Measurements from ENCODE around the gene C1D.

C1D gene

DNA sequence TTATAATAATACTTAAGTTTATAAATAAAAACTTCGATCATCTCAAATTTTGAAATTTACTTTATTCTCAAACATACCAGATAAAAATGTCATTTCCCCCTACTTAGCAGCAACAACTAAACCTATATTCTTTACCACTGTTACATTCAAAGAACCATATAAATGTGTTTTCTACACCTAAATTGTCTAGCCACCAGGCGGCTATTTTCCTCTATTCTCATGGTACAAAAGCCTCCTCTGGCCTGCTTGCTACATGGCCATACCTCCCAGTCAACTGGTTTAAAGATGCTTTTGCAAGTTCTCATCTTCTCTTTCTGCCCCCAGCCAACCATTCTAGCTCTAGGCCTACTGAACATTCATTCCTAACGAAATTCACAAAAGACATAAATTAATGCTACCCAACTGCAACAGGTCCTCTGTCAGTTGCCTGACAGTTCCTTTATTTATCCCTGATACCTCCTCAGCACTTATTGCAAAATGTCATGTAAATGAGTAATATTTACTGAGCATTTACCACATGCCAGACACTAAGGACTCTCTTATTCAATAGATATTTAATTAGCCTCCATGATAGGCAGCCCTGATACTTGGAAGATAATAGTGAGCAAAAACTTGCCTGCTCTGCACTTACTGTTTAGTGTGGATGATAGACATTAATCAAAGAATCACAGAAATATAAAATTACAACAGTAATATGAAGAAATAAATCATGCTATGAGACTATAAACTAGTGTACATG is 5.0 kb downstream of the C1D start:
- DNase-seq, result no peak

DNA sequence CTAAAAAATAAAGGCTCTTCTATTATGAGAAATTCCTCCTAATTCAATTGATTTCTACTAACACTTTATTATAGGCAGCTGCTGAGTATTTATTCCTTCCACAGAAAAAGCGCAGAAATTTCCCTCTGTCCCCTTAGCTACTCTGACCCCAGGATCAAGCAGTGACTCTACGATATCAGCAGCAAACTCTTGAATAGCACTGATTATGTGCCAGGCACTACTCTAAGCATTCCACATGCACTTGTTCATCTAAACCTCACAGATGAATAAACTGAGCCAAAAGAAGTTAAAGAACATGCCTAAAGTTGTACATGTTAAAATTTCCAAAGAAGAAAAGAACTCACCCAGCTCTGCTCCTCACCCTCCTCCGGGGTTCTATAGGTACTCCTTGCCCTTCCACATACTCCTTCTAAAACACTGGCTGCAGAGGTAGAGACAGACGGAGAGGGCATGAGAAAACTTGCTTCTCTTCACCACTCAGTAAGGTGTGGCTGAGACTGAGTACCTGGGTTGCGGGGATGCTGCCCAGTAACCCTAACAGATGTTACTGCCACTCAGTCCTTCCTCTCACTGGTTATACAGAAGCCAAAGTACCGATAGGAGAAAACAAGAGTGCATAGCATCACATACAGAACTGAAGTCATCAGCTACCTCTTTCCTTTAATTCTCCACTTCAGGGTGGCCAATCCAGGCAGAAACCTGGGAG is 9.9 kb downstream of the C1D start:
- DNase-seq, result no peak

DNA sequence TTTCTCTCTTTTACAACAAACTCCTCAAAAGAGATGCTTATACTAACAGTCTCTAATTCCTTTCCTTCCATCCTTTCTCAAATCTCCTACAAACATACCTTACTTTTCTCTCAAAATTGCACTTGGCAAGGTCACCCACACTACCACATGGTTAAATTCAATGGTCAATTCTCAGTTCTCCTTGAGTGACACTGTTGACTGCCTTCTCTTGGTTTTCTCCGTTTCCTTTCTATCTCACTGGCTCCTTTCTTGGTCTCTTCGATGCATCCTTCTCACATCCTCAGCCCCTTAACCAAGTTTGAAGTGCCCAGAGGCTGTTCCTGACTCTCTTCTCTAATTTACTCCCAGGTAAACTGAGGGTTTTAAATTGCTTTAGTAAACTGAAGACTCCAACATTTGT is 12.5 kb downstream of the C1D start:
- no peak for DNase-seq

DNA sequence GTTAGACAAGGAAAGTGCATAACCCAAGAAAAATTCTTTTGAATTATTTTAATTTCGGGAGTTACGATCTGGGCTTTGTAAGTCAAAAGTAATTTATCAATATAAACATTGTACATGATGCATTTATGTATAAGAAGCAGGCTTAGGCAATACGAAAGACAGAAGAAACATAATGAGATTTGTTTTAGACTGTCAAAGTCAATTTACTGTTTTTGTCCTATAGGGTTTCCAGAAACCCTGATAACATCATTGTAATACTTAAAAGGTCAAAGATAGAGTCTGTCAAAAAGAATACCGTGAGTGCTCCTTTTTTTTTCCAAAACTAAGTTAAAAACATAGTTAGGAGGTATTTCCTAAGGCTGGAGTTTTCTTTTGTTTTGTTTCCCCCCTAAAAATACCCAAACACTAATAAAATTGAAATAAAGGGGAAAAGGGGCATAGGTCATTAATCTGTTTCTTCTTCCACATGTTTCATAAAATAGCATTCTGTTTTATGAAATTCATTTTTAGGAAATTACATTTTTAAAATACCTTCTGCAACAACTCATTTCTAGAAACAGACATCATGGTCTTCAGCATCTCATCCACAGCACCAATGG is 16.1 kb downstream of the C1D start:
- no peak for DNase-seq

DNA sequence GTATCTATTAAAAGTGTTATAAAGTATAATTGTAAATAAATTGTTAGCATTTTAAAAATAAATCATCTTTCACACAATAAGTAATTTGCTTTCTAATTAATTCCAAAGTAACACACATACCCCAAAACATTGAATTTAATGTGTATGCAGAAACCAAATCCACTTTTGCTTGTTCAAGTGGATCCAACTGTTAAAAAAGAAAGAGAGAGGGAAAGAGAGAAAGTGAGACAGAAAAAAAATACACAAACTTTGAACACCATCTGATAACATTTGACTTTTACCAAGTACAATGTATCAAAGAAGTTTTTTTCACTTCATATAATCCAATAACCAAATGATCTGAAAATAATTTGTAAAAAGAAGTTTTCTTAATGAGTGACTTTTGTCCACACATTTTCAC is 16.6 kb downstream of the C1D start:
- DNase-seq, result no peak

DNA sequence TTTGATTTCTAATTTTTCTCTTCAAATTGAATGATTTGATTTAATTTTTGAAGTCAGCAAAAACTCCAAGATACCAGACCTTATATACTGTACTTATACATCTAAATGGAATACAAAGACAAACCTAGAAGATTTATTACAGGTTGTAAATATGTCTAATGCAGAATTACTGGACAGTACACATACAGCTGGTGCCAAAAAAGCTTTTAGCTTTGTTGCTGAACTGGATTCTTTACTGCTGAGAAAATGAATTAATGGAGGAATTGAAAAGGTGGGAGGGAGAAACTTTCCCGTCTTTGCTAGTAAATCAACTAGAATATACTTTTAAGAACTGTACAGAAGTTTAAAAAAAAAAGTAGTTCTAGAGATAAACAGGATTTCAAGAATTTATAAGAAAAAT is 17.5 kb downstream of the C1D start:
- no peak for DNase-seq

DNA sequence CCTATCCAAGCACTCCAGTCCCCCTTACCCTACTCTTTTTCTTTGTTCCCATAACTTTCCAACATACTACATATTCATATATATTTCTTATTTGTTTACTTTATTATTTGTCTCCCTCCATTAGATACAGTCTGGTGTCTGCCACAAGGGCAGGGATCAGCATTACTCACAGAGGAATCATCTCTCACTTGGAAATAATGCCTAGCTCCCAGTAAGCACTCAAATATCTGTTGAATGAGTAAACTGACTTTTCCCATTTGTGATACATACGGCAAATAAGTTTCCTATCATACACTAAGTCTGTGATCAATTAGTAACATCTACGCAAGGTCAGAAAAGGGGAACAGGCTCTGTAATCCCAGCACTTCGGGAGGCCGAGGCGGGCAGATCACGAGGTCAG is 18.7 kb downstream of the C1D start:
- no peak for DNase-seq

DNA sequence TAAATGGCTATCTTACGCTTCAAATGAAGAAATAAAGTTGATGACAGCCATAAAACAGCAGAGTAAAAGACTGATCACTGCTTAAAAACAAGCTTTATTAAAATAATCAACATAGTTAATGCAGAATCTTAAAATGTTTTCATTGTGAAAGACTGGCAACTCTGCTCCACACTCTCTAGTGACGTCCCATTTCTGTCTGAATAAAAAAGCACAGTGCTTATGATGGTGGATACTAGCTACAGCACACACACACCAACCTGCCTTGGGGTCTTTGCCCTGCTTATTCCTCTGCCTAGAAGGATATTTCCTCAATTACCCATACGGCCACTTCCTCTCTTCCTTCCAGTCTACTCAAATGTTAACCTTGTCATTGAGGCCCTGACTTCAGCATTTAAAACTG is 19.1 kb downstream of the C1D start:
- no peak for DNase-seq

DNA sequence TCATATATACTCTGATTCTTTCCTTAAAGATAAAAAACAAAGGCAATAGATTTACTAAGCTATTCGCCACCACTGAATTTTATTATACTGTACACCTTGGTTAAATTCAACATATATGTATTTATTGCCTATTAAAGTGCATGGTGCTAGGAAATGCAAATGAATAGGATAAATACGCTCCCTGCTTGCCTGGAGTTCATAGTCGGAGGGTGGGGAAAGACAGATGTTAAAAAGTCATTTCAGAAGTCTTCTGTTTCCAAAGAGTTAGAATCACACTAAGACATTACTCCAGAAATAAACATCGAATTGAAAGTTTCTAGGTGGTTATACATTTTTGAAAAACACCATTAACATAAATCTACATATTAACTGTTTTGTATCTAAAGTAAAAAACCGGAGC is 19.8 kb downstream of the C1D start:
- DNase-seq, result no peak

DNA sequence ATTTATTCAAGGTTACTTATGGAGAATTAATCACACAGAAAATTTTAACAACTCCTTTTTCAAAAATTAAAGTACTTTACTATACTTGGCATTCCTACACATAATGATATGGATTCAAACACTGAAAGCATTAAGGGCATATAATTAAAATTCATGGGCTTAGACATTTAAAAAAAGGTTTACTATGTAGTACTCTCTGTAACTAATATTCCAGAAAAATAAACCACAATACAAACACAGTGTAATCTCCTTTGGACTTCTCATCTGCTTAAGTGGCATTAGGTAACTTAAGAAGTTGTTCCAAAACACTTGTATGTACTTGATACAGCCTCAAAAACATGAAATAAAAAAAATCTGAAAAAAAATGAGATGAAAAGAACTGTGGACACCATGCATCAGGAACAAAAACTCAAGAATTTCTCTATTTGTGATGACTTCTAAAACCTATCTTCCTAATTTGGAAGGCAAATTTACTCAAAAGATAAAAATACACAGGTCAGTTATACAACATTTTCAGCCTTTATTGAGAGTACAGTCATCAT is 21.0 kb downstream of the C1D start:
- no peak for DNase-seq

DNA sequence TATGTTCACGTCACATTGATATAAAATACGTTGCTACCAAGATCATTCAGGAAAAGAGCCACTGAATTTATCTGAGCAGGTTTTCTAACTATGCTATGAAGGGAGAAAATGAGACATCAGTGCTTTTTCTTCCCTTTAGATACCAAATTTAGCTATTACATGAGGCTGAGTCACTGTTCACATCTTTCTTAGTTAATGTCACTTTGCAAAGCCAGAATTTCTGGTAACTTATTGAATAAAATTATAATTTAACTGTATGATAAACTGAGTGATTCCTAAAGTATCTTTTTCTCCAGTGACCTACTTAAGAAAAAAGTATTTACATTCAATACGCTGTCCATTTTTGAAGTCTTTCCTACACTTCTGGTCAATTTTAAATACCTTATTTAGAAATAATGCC is 22.7 kb downstream of the C1D start:
- DNase-seq, result no peak

DNA sequence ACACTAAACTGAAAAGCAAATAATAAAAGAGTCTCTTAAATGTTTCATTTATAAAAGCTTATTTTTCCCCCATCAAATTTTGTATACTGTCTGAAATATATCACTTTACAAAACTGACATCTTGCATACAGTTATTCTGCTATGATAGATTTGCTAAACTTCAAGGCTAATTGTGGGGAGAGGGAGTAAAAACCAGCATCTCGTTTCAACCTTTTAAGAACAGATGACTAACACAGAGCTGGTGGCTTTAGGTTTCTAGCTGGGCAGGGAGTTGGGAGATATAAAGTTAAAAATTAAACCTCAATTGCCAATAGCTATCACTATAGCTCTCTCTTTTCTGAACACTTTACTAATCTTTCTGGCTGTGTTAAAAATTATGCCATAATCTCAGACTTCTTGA is 23.5 kb downstream of the C1D start:
- DNase-seq, result no peak

DNA sequence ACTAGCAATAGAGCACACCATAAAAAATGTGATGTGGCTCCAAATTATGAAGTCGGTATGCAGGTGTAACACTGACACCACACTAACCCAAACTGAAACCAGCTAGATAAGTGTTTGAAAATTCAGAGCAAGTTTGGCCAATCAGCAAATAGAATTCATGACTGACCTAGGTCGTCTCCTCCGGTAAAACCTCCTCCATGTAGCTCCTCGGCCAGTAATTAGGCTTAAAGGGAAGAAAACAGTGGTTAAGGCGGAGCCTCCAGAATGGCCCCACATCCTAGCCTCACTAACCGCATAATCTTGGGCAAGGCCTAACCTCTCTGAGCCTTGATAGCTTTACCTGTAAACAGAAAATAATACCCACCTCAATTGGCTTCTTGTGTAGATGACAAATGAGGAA is 30.1 kb downstream of the C1D start:
- no peak for DNase-seq

DNA sequence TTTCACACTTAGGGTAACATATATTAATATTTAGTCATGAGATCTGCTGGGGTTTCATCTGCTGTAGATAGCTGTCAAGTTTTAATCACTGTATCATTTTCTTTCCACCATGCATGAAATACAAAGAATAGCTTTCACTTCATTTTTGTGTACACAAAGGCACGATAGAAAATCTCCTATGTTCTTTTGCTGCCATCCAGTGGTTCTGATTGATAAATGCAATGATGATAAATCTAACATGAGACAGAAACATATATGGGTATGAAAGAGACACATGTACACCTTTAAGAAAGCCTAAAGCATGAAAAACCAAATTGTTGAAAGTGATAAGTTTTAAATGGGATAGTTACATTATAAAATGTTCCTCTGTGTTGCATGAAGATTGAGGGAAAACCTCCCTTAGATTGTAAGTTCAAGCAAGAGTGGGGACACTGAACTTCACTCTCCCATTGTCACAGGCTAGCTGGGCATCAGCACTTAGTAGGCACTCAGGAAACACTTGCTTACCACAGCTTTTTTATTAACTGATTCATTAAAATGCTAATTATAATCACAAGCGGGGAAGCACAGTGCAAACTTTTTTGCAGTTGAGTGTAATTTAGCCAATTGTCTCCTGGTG is 31.2 kb downstream of the C1D start:
- no peak for DNase-seq

DNA sequence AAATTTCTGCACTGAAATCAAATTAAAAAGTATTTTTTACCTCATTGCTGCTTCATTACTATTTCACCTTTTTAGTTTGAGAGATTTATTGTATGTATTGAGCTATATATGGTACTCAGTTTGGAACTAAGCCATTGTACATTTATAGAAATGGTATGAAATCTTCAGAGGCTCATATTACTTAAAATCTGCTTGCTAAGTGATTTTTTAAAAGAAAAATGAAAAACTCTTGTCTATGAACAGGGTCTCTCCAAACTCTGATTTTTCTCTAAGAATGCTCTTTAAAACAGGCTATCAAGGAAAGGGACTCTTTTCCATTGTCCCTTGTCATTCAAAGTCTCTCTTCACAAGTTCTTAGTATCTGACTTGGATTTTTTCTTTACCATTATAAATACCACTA is 31.8 kb downstream of the C1D start:
- DNase-seq, result no peak

DNA sequence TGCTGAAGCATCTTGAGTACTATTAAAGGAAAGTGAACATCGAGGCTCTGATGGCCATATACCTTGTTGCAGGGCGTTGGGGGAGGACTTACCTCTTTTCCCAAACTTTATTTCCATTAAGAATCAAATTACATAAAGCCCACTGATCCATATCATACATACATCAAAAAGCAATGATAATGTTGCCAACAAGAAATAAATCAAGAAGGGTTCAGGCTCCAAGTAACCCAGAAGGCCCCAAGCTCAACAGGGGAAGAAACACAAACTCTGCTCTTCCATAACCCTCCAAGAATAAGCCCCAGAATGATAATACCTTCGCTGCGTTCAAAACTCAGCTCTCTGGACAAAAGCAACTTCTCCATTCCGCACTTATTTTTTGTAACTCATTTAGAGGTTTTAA is 32.3 kb downstream of the C1D start:
- no peak for DNase-seq

DNA sequence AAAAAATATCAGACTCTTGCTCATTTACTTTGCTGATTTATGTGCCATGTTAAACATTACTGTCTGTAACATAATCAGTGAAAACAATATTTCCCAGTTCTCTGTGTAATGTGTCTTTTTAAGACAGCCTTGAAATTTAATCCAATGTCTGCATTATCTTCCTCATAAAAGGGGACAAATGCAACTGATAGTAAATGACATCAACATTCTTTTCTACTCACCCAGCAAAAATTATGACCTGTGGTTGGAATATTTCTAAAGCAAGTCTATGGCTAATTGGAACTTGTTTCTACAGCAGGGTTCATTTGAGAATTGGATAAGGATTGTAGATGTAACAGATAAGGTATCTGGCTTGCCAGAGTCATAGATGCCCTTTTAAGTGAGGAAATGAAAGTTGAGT is 34.8 kb downstream of the C1D start:
- DNase-seq, result no peak

DNA sequence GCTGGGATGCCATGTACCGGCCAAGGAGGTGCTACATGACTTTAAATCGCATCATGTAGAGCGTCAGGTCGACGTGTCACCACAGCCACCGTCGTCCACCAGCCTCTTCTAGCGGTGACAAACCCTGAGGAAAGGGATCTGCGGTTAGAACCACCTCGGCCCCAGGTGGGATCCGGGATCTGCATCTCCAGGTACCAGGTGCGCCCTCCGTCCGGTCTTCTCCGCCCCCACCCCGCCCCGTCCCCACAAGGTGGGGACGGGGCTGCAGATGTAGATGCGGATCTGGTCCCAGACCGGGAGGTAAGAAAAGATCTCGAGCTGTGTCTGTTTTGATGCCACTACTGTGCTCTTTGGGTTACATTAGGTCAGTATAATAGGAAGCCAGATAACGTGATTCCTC is 38.4 kb downstream of the C1D start:
- no peak for DNase-seq

DNA sequence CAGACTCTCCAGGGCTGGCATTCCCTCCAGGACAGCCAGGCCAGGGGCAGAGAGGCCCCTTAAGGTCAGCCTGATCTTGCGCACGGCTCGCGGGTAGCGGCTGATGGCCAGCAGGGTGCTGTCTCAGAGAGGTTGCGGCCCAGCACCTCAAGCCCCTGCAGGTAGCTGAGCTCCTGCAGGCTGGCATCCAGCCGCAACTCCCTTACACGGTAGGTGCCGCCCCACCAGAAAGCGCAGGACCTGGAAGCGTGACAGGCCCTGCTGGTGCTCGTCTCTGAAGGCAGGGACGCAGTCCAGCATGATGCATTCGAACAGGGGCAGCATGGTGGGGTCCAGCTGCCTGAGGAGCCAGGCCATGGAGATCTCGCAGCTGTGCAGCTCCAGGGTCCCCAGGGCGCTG is 38.9 kb downstream of the C1D start:
- DNase-seq, result no peak

DNA sequence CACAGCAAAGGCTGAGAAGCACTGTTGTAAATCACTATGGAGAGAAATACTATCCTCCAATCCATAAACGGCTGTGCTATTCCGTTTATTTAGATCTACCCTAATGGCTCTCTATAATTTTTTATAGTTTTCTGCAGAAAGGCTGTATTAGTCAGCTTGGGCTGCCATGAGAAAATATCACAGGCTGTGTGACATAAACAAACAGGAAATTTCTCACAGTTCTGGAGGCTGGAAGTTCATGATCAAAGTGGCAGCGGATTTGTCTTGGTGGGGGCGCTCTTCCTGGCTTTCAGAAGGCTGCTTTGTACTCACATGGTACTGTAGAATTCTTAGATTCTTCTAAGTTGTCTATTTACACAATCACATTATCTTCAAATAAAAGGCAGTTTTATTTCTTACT is 44.1 kb downstream of the C1D start:
- DNase-seq, result no peak

DNA sequence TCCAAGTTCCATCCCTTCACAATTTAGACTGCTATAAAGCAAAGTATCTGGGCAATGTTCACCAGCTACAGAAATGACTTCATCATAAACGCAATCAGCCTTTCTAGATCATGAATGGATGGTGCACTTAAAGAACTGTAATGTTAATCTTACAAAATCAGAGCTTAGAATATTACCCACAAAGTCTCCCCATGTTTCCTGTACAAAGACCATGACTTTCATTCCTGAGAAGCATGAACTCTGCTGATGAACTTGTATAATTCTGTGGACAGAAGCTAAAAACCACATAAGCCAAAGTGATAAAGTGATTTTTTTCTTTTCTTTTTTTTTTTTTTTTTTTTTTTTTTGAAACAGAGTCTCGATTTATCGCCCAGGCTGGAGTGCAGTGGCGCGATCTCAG is 53.3 kb downstream of the C1D start:
- DNase-seq, result no peak

DNA sequence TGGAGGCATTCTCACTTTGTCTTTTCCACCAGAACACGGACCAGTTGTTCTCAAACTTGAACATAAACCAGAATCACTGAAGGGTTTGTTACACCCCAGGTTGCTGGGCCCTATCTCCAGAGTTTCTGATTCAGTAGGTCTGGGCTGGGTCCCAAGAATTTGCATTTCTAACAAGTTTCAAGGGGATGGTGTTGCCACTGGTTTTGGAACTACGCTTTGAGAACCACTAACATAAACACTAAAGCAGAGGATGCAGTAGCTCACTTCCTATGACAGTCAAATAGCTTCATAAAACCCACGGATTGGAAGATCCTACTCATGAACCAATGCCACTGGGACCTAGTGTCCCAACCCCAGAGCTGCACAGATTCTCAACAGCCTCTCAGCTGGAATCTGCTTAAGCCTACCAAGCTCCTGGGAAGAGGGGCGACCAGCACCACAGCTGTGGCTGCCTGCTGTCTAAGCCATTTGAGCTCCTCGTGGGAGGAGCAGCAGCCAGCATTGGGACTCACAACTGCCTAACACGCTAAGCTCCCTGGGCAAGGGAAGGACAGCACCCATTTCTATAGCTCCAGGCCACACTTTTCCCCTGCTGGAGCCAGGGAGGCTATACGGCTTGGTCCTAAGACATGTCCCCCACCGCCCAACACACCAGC is 62.5 kb downstream of the C1D start:
- DNase-seq, result no peak

DNA sequence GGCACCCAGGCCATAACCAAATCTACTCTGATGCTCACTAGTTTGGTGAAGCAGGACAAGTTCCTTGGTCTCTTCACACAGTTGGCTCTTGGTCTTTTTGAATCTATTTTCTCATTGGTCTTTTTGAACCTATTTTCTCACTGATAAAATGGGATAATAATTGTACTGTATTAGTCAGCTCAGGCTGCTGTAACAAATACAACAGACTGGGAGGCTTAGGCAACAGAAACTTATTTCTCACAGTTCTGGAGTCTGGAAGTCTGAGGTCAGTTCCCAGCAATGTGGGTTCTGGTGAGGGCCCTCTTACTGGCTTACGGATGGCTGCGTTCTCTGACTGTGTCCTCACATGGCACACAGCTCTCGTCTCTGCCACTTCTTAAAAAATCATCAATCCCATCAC is 63.5 kb downstream of the C1D start:
- no peak for DNase-seq

Measured in activated naive CD4-positive, alpha-beta T cell treated with anti-CD3 and anti-CD28 coated beads, Interleukin-2, amount 50 U/mL, for 16 hours (primary cell).